Right atrium auricular region (tissue), 2 donors: ENCODE measurements around the gene CLDN1. TPM values are rescaled to one million over a fixed set of nuclear protein-coding genes. Genes with fewer than 3 reads are reported as not detected.

Experiments
- DNase-seq: peaks from one replicate; pipeline ENCODE4 v3.0.0-alpha.2; 2019; ENCODE audit warnings: low spot score
- H3K27ac ChIP-seq, 2 donors: fragments of 200-600 bp; sonication (generic); 1 replicate in 1 of 2; 2 replicates in 1 of 2; pipeline ENCODE4 v1.5.1; 2016 to 2019
- H3K27me3 ChIP-seq, 2 donors: fragments of 200-600 bp; sonication (generic); one replicate each; pipeline versions ENCODE4 v1.5.1 to v1.6.0; 2017 to 2019
- H3K36me3 ChIP-seq: fragments of 200-600 bp; sonication (generic); one replicate; pipeline ENCODE4 v1.5.1; 2016
- H3K4me1 ChIP-seq, 2 donors: fragments of 200-600 bp; sonication (generic); one replicate each; pipeline versions ENCODE4 v1.5.1 to v1.6.0; 2017 to 2019
- H3K4me3 ChIP-seq, 2 donors: fragments of 200-600 bp; sonication (generic); 1 replicate in 1 of 2; 2 replicates in 1 of 2; pipeline ENCODE4 v1.5.1; 2017 to 2019; ENCODE audit warnings: mild to moderate bottlenecking in 1 of 2, moderate library complexity in 1 of 2
- H3K9me3 ChIP-seq, 2 donors: fragments of 200-600 bp; sonication (generic); one replicate each; pipeline ENCODE4 v1.5.1; 2019
- CTCF ChIP-seq, 2 donors: fragments of 200-600 bp; sonication (generic); IDR thresholded peaks; one replicate each; pipeline ENCODE4 v1.5.1; 2019; ENCODE audit warnings: antibody characterized with exemption in 2 of 2
- total RNA-seq, 2 donors: library from RNA; depleted of rRNA; stranded (reverse); fragments of >200 nt; gene quantifications; one replicate each; pipeline ENCODE4 v1.1.0, GENCODE V29; 2016

Gene CLDN1
- total RNA-seq, 2 donors from 2014 or later: 9.0 to 12.7 TPM

GRCh38 chr3:190265796-190266195 lies 56.5 kb downstream of the CLDN1 start:
- TF ChIP-seq CTCF (IDR thresholded peaks at IDR 0.05): no peak
- no peak overlapping the region for H3K27ac ChIP-seq

DNA sequence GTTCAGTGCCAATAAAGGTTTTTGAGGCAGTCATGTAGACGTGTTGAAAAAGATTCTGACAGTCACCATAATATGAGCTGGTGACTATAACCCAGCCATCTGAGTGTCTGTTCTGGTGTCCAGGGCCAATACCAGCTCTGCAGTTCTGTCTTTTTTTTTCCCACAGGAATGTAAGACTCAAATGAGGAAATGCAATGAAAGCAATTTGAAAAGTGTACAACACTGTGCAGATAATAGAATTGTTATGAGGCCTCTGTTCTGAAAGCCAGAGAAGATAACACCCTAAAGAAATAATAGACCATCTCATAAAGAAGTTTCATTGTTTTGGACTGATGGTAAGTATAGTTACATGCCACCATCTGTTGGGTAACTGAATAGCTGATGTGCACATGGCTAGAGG lies 57.1 kb downstream of the CLDN1 start:
- no peak for DNase-seq
- Histone ChIP-seq H3K4me3 (no peak overlapping the region), H3K4me1 (peaks cover 0 to 14% of the 10 kb centered on the region in 2 donors), H3K27ac (no peak overlapping the region), H3K27me3 (no peaks in the 10 kb centered on the region), H3K36me3 (no peaks in the 10 kb centered on the region), H3K9me3 (no peaks in the 10 kb centered on the region)
- TF ChIP-seq CTCF (IDR thresholded peaks at IDR 0.05): no peak

More at GRCh38 chr3:190265796-190266195, 56.5 kb downstream of the CLDN1 start:
- Histone ChIP-seq H3K36me3 (no peaks in the 10 kb centered on the region), H3K4me3 (no peak overlapping the region), H3K9me3 (no peaks in the 10 kb centered on the region), H3K4me1 (peaks cover 0 to 7% of the 10 kb centered on the region in 2 donors), H3K27me3 (no peaks in the 10 kb centered on the region)
- no peak for DNase-seq

GRCh38 chr3:190261740-190262139 lies 60.5 kb downstream of the CLDN1 start:
- no peak for DNase-seq
- TF ChIP-seq CTCF (IDR thresholded peaks at IDR 0.05): no peak

GRCh38 chr3:190261015-190261414 lies 61.2 kb downstream of the CLDN1 start:
- Histone ChIP-seq H3K4me1 (peaks cover 0 to 13% of the 10 kb centered on the region in 2 donors), H3K27ac (no peak overlapping the region)

More at GRCh38 chr3:190261740-190262139, 60.5 kb downstream of the CLDN1 start:
- Histone ChIP-seq H3K27me3 (no peaks in the 10 kb centered on the region), H3K9me3 (no peaks in the 10 kb centered on the region), H3K4me1 (peaks cover 0 to 16% of the 10 kb centered on the region in 2 donors), H3K27ac (no peak overlapping the region), H3K4me3 (no peak overlapping the region), H3K36me3 (no peaks in the 10 kb centered on the region)

GRCh38 chr3:190260301-190260700 lies 61.9 kb downstream of the CLDN1 start:
- no peak for DNase-seq
- Histone ChIP-seq H3K36me3 (no peaks in the 10 kb centered on the region), H3K27me3 (no peaks in the 10 kb centered on the region), H3K4me3 (no peak overlapping the region), H3K9me3 (no peaks in the 10 kb centered on the region), H3K27ac (no peak overlapping the region), H3K4me1 (peaks cover 0 to 12% of the 10 kb centered on the region in 2 donors)
- TF ChIP-seq CTCF (IDR thresholded peaks at IDR 0.05): no peak

More at GRCh38 chr3:190261015-190261414, 61.2 kb downstream of the CLDN1 start:
- no peaks in the 10 kb centered on the region for H3K9me3 ChIP-seq
- no peak overlapping the region for H3K4me3 ChIP-seq
- TF ChIP-seq CTCF (IDR thresholded peaks at IDR 0.05): no peak
- DNase-seq: no peak
- no peaks in the 10 kb centered on the region for H3K27me3 ChIP-seq
- H3K36me3 ChIP-seq: no peaks in the 10 kb centered on the region

GRCh38 chr3:190258634-190259033 lies 63.6 kb downstream of the CLDN1 start:
- H3K9me3 ChIP-seq: no peaks in the 10 kb centered on the region
- no peak for DNase-seq
- H3K36me3 ChIP-seq: no peaks in the 10 kb centered on the region
- H3K4me3 ChIP-seq: no peak overlapping the region
- TF ChIP-seq CTCF (IDR thresholded peaks at IDR 0.05): no peak
- no peak overlapping the region for H3K27ac ChIP-seq
- H3K27me3 ChIP-seq: no peaks in the 10 kb centered on the region
- H3K4me1 ChIP-seq: peaks cover 0 to 12% of the 10 kb centered on the region in 2 donors
